GM12891 (cell line): ENCODE measurements around the gene PHOSPHO2.

Experiments
- DNase-seq: peaks from one replicate; pipeline ENCODE4 v3.0.0; 2011; ENCODE audit warnings: low spot score; ENCODE audit not compliant: insufficient read length
- FAIRE-seq: peaks from 2 replicates; lab custom pipeline; 2011; peaks lifted over from hg19 to GRCh38; lab: Jason Lieb, UNC
- PAX5 ChIP-seq: IDR thresholded peaks from 2 replicates; pipeline ENCODE4 v1.6.1; 2011; ENCODE audit warnings: low read length, moderate library complexity, mild to moderate bottlenecking; ENCODE audit not compliant: insufficient read depth, severe bottlenecking
- POLR2A ChIP-seq: IDR thresholded peaks from 2 replicates; pipeline ENCODE4 v1.6.1; 2011; ENCODE audit warnings: low read depth, low read length, control low read depth
- POLR2AphosphoS5 ChIP-seq: IDR thresholded peaks from 2 replicates; pipeline ENCODE4 v1.6.1; 2011; ENCODE audit warnings: low read depth, low read length, control low read depth
- POU2F2 ChIP-seq: IDR thresholded peaks from 2 replicates; pipeline ENCODE4 v1.6.1; 2011; ENCODE audit warnings: low read depth, mild to moderate bottlenecking, control low read depth, low read length, moderate library complexity
- SPI1 ChIP-seq: IDR thresholded peaks from 2 replicates; pipeline ENCODE4 v1.6.1; 2011; ENCODE audit warnings: low read depth, low read length, control low read depth
- TAF1 ChIP-seq: IDR thresholded peaks from 2 replicates; pipeline ENCODE4 v1.6.1; 2011; ENCODE audit warnings: low read depth, low read length, control low read depth

Gene PHOSPHO2

DNA sequence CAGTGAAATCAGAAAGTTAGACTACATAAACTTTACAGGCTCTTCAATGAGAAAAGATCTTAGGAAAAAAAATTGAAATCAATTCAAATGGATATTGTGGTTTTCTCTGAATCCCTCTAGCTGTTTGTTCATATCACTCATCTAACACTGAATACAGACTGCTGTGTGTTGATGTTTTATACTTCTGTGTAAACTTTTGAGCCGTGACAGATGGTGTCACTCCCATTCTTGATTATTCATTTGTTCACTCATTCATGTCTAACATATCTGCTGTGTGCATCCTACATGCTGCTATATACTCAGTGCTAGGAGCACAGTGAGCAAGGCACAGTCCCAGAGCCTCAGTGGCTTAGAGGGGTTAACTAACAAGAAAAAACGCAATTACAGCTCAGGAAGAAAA, 52.0 kb downstream of the PHOSPHO2 start:
- TF ChIP-seq POLR2AphosphoS5 = no peak
- TF ChIP-seq POLR2A = no peak
- TF ChIP-seq POU2F2 = no peak
- TF ChIP-seq SPI1 = no peak
- TF ChIP-seq TAF1 = no peak
- TF ChIP-seq PAX5 = no peak
- FAIRE-seq (no peak), DNase-seq (no peak)

DNA sequence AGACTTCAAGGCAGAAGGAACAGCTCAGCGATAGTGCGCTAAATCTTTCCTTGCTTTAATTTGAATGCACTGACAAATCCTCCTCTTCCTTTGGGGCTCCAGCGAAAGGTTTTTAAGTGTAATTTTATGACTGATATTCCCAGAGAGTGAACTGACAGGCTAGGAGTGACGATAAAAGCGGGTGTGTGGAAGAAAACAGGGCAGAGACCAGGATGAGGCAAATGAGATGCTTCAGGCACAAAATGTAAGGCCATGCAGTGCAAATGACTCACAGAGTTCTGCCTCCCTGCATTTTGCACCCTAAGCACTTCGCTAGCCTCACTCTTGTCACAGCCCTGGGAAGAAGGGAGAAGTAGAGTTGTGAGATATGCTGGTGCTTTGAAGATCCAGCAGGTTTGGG, 54.0 kb downstream of the PHOSPHO2 start:
- FAIRE-seq (no peak), DNase-seq (no peak)
- TF ChIP-seq TAF1 (no peak), POLR2A (no peak), PAX5 (no peak), POLR2AphosphoS5 (no peak), POU2F2 (no peak), SPI1 (no peak)
